Smooth muscle cell (in vitro differentiated cells): ENCODE data around the gene MTCL1. TPM values are rescaled to one million over a fixed set of nuclear protein-coding genes. Genes with fewer than 3 reads are reported as not detected.

ENCODE experiments used
- DNase-seq: peaks from one replicate; lab custom pipeline; 2025; ENCODE audit not compliant: unreplicated experiment; lab: John Stamatoyannopoulos, UW
- H2AFZ ChIP-seq: fragments of 200-600 bp; sonication (generic); 2 replicates; pipeline ENCODE4 v1.6.0; 2016; ENCODE audit warnings: antibody characterized with exemption, low read depth, mild to moderate bottlenecking
- H3F3A ChIP-seq: fragments of 200-600 bp; sonication (generic); 2 replicates; pipeline ENCODE4 v1.6.0; 2017; ENCODE audit warnings: antibody characterized with exemption, low read depth
- H3K27ac ChIP-seq: fragments of 200-600 bp; sonication (generic); 2 replicates; pipeline ENCODE4 v1.5.1; 2016; ENCODE audit warnings: low read depth, mild to moderate bottlenecking
- H3K27me3 ChIP-seq: fragments of 200-600 bp; sonication (generic); 2 replicates; pipeline ENCODE4 v1.6.1; 2016; ENCODE audit warnings: low read depth, mild to moderate bottlenecking
- H3K36me3 ChIP-seq: fragments of 200-600 bp; sonication (generic); 2 replicates; pipeline ENCODE4 v1.5.1; 2016; ENCODE audit warnings: low read depth
- H3K4me1 ChIP-seq: fragments of 200-600 bp; sonication (generic); 2 replicates; pipeline ENCODE4 v1.5.1; 2016; ENCODE audit warnings: low read depth
- H3K4me2 ChIP-seq: fragments of 200-600 bp; sonication (generic); 2 replicates; pipeline ENCODE4 v1.6.0; 2016; ENCODE audit warnings: mild to moderate bottlenecking
- H3K4me3 ChIP-seq: fragments of 200-600 bp; sonication (generic); 2 replicates; pipeline ENCODE4 v1.5.1; 2016; ENCODE audit warnings: mild to moderate bottlenecking
- H3K79me2 ChIP-seq: fragments of 200-600 bp; sonication (generic); 2 replicates; pipeline ENCODE4 v1.6.0; 2016; ENCODE audit warnings: low read depth, mild to moderate bottlenecking
- H3K9ac ChIP-seq: fragments of 200-600 bp; sonication (generic); 2 replicates; pipeline ENCODE4 v1.6.0; 2016; ENCODE audit warnings: low read depth
- H3K9me3 ChIP-seq: fragments of 200-600 bp; sonication (generic); replicated peaks from 2 replicates; pipeline ENCODE4 v1.5.1; 2016; ENCODE audit warnings: low read depth
- H4K20me1 ChIP-seq: fragments of 200-600 bp; sonication (generic); 2 replicates; pipeline ENCODE4 v1.6.0; 2016; ENCODE audit warnings: low read depth
- WGBS: methylation state at CpG from one replicate; pipeline ENCODE4 v1.1.7; 2016; ENCODE audit warnings: low lambda C conversion rate; 5-methylcytosine and 5-hydroxymethylcytosine counted together
- polyA plus RNA-seq: library from polyadenylated mRNA; unstranded; fragments of >200 nt; fragmentation: Nextera tagmentation; extraction: Ambion mirVana; gene quantifications from 2 replicates; pipeline ENCODE4 v1.2.1, GENCODE V29; 2016
- total RNA-seq: library from RNA; depleted of rRNA; stranded (reverse); fragments of >200 nt; gene quantifications from 2 replicates; pipeline ENCODE4 v1.2.3, GENCODE V29; 2014
- TF ChIP-seq, protein P1 (sequence below): fragments of 200-600 bp; sonication (generic); IDR thresholded peaks from 2 replicates; pipeline ENCODE4 v1.5.1; 2017; ENCODE audit warnings: borderline replicate concordance, mild to moderate bottlenecking, antibody characterized with exemption; ENCODE audit not compliant: insufficient read depth, poor library complexity, severe bottlenecking

MTCL1 gene
- total and polyA plus RNA-seq, 2 experiments from 2014 or later, result 5.5 to 15.2 TPM

DNA sequence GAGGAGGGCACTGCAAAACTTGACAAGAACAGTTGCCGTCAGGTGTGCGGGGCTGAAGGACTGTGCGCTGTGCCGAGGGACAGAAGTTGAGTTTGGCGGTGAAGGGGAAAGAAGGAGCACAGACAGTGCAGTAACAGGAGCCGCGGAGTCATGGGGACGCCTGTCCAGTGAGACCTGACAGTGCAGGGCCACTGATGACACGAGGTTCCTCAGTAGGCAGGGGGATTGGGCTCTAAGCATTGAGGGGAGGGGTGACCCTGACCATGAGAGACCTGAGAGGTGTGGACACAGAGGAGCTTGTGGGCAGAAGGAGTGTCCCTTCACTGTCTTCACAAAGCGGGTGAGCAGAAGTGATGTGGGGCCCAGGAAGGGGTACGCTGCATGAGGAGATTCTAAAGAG is 104.8 kb downstream of the MTCL1 start:
- Histone ChIP-seq H3K4me2 (no peak overlapping the region), H3K27ac (no peak overlapping the region), H3K9ac (no peak overlapping the region), H3K79me2 (no peaks in the 10 kb centered on the region), H3K4me3 (no peak overlapping the region), H3K36me3 (no peaks in the 10 kb centered on the region), H3F3A (no peaks in the 10 kb centered on the region), H3K4me1 (no peaks in the 10 kb centered on the region), H3K27me3 (no peaks in the 10 kb centered on the region), H4K20me1 (no peaks in the 10 kb centered on the region), H2AFZ (no peak overlapping the region), H3K9me3 (no peaks in the 10 kb centered on the region)
- 95% methylated on average over 11 of the region's 11 CpGs for WGBS
- TF ChIP-seq, protein P1, sequence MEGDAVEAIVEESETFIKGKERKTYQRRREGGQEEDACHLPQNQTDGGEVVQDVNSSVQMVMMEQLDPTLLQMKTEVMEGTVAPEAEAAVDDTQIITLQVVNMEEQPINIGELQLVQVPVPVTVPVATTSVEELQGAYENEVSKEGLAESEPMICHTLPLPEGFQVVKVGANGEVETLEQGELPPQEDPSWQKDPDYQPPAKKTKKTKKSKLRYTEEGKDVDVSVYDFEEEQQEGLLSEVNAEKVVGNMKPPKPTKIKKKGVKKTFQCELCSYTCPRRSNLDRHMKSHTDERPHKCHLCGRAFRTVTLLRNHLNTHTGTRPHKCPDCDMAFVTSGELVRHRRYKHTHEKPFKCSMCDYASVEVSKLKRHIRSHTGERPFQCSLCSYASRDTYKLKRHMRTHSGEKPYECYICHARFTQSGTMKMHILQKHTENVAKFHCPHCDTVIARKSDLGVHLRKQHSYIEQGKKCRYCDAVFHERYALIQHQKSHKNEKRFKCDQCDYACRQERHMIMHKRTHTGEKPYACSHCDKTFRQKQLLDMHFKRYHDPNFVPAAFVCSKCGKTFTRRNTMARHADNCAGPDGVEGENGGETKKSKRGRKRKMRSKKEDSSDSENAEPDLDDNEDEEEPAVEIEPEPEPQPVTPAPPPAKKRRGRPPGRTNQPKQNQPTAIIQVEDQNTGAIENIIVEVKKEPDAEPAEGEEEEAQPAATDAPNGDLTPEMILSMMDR, result no peak
- DNase-seq, result no peak

- no peaks in the 10 kb centered on the region for H3K27me3 ChIP-seq
- H4K20me1 ChIP-seq, result no peaks in the 10 kb centered on the region
- H3K9ac ChIP-seq, result no peak overlapping the region
- H3K4me1 ChIP-seq, result no peaks in the 10 kb centered on the region
- no peaks in the 10 kb centered on the region for H3K79me2 ChIP-seq
- H3K4me2 ChIP-seq, result no peak overlapping the region
- H2AFZ ChIP-seq, result no peak overlapping the region
- H3K4me3 ChIP-seq, result no peak overlapping the region
- no peaks in the 10 kb centered on the region for H3K36me3 ChIP-seq
- DNase-seq, result no peak
- H3K27ac ChIP-seq, result no peak overlapping the region
- WGBS, result 92% methylated on average over 6 of the region's 6 CpGs
- no peaks in the 10 kb centered on the region for H3F3A ChIP-seq
- H3K9me3 ChIP-seq, result no peaks in the 10 kb centered on the region
- TF ChIP-seq, protein P1, result no peak
These were observed 105.8 kb downstream of the MTCL1 start for GRCh38 chr18:8811115-8811514.

DNA sequence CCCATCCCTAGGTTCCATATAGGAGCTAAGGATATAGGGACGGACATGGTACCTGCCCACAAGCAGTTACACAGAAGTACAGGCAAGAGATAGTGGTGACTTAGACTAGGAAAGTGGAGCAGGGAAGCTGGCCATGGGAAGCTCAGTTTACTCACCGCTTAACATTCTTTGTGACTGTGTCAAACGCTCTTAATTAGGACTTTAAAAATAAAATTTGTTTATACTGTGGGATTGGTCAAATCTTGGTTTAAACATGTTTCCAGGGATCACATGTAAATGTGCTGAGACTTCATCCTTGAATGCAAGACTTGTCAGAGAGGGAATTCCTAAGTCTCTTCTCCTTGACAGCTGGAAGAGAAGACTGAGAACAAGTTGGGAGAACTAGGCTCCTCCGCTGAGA is 107.3 kb downstream of the MTCL1 start:
- DNase-seq, result no peak
- Histone ChIP-seq H3K9ac (no peak overlapping the region), H3K4me1 (no peaks in the 10 kb centered on the region), H3K79me2 (no peaks in the 10 kb centered on the region), H3K4me2 (no peak overlapping the region), H3K9me3 (no peaks in the 10 kb centered on the region), H2AFZ (no peak overlapping the region), H3K4me3 (no peak overlapping the region), H3F3A (peaks cover 8% of the 10 kb centered on the region), H3K27me3 (no peaks in the 10 kb centered on the region), H3K36me3 (no peaks in the 10 kb centered on the region), H4K20me1 (no peaks in the 10 kb centered on the region), H3K27ac (no peak overlapping the region)
- 56% methylated on average over 4 of the region's 4 CpGs for WGBS
- TF ChIP-seq, protein P1, result no peak

DNA sequence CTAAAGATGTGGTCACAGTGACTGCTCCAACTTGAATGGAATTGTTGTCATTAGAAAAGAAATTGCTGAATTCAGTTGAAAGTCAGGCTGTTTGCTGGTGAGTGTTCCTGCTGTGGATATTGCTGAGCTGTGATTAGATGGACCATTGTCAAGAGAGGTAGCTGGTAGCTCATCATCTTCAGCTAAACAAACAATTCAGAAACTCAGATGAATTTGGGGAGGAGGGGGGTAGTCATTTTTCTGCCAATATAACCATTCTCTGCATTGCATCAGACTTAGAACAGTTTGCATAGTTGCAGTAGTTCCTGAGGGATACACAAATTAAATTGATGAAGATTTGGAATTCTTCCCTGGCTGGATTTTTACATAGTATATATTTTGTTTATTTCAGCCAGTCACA is 108.3 kb downstream of the MTCL1 start:
- Histone ChIP-seq H3F3A (peaks cover 8% of the 10 kb centered on the region), H3K79me2 (no peaks in the 10 kb centered on the region), H3K4me3 (no peak overlapping the region), H3K9ac (no peak overlapping the region), H4K20me1 (no peaks in the 10 kb centered on the region), H3K27ac (no peak overlapping the region), H3K27me3 (no peaks in the 10 kb centered on the region), H3K36me3 (no peaks in the 10 kb centered on the region), H2AFZ (no peak overlapping the region), H3K9me3 (no peaks in the 10 kb centered on the region), H3K4me2 (no peak overlapping the region), H3K4me1 (no peaks in the 10 kb centered on the region)
- no peak for DNase-seq
- TF ChIP-seq, protein P1, result no peak
